RWPE1 (cell line): ENCODE results near the gene MACC1.
"Not testable (repeated sequence)": the region's sequence is repeated elsewhere in the genome, so short reads cannot be mapped to it uniquely, and the experiment has no call there.

Experiments used
- CTCF ChIA-PET: fragments of 350-600 bp; sonication (Branson Sonifier 250); formaldehyde crosslinking; extraction: SDS; loops from one replicate; lab custom pipeline; 2021; lab: Yijun Ruan, JAX
- POLR2A ChIA-PET: fragments of 400-600 bp; formaldehyde crosslinking; extraction: SDS; loops from one replicate; lab custom pipeline; 2020; ENCODE audit warnings: antibody characterized with exemption; ENCODE audit not compliant: low non-redundant PET; lab: Yijun Ruan, JAX
- DNase-seq: peaks from one replicate; pipeline ENCODE4 v3.0.0; 2012; ENCODE audit warnings: low spot score
- H3K27ac ChIP-seq: fragments of 450-650 bp; 2 replicates; pipeline ENCODE4 v1.5.1; 2017
- TF ChIP-seq, protein P1 (sequence below): fragments of 450-650 bp; conservative IDR thresholded peaks from 2 replicates; pipeline ENCODE4 v1.5.1; 2017; ENCODE audit warnings: low read depth, mild to moderate bottlenecking

MACC1 gene

DNA sequence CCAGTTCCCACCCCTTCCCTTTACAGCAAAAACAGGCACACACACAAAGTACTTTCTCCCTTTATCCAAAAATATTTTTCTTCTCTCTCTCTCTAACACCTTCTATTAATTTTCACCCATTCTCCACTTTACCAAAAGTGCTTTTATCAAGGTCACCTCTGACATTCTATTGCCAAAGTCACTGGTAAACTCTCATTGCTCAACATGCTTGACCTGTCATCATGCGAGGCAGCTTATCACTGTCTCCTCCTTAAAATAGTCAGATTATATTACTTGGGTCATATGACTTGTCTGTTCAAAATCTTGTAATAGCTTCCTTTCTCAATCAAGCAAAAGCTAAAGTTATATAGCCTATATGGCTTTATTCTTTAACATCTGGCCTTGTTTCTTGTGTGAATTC lies 28.6 kb downstream of the MACC1 start:
- H3K27ac ChIP-seq, result no peak overlapping the region
- DNase-seq, result no peak
- ChIA-PET CTCF (interaction anchor here (0.6 kb wide), 2 partner anchors 21 to 138 kb away, joined by 3 to 4 read pairs; no protein-coding TSS in a partner anchor), POLR2A (no interaction called here)
- TF ChIP-seq, protein P1, sequence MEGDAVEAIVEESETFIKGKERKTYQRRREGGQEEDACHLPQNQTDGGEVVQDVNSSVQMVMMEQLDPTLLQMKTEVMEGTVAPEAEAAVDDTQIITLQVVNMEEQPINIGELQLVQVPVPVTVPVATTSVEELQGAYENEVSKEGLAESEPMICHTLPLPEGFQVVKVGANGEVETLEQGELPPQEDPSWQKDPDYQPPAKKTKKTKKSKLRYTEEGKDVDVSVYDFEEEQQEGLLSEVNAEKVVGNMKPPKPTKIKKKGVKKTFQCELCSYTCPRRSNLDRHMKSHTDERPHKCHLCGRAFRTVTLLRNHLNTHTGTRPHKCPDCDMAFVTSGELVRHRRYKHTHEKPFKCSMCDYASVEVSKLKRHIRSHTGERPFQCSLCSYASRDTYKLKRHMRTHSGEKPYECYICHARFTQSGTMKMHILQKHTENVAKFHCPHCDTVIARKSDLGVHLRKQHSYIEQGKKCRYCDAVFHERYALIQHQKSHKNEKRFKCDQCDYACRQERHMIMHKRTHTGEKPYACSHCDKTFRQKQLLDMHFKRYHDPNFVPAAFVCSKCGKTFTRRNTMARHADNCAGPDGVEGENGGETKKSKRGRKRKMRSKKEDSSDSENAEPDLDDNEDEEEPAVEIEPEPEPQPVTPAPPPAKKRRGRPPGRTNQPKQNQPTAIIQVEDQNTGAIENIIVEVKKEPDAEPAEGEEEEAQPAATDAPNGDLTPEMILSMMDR, result no peak

DNA sequence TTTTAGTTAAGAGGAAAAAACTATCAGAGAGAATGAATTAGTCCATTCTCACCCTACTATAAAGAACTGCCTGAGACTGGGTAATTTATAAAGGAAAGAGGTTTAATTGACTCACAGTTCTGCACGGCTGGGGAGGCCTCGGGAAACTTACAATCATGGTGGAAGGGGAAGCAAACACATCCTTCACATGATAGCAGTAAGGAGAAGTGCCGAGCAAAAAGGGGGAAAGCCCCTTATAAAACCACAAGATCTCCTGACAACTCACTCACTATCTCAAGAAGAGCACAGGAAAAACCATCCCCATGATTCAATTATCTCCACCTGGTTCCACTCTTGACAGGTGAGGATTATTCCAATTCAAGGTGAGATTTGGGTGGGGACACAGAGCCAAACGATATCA lies 29.3 kb downstream of the MACC1 start:
- DNase-seq, H3K27ac ChIP-seq, POLR2A ChIA-PET: not testable (repeated sequence)
- CTCF ChIA-PET, result interaction anchor here (1.1 kb wide), 1 partner anchor 440 kb away, joined by 5 read pairs; no protein-coding TSS in a partner anchor

DNA sequence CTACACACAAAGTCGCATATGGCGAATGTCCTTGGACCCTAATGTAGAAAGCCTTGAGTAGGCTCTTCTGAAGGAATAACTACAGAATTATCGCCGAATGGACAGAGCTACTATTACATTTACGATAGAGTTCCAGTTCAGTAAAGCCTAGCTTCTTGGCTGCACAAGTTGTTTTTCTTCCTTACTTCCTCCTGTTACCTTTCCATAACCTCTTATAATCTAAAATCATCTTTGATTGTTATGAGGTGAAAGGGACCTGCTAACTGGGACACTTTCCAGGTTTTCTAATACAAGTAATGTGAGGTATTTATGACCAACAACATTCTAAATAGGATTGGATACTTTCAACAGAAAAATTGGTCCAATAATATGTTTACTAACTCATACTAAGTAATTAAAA lies 31.2 kb downstream of the MACC1 start:
- CTCF ChIA-PET, result no interaction called here
- TF ChIP-seq, protein P1, result no peak
- POLR2A ChIA-PET, result no interaction called here
- DNase-seq, result no peak
- H3K27ac ChIP-seq, result no peak overlapping the region

DNA sequence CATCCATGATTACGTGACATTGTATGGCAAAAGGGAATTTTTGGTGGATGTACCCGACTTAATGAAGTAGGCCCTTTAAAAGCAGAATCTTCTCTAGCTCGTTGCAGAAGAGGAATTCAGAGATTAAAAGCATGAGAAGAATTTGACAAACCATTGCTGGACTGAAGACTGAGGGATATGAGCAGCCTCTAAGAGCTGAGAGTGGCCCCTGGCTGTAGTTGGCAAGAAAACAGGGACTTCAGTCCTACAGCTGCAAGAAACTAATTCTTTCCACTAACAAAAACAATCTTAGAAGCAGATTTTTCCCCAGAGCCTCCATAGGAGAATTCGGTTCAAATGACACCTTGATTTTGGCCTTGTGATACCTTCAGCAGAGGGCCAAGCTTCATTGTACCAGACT lies 34.1 kb downstream of the MACC1 start:
- ChIA-PET POLR2A (no interaction called here), CTCF (interaction anchor here (0.6 kb wide), 1 partner anchor 429 kb away, joined by 3 read pairs; no protein-coding TSS in a partner anchor)
- no peak for DNase-seq
- TF ChIP-seq, protein P1, result no peak
- H3K27ac ChIP-seq, result no peak overlapping the region

DNA sequence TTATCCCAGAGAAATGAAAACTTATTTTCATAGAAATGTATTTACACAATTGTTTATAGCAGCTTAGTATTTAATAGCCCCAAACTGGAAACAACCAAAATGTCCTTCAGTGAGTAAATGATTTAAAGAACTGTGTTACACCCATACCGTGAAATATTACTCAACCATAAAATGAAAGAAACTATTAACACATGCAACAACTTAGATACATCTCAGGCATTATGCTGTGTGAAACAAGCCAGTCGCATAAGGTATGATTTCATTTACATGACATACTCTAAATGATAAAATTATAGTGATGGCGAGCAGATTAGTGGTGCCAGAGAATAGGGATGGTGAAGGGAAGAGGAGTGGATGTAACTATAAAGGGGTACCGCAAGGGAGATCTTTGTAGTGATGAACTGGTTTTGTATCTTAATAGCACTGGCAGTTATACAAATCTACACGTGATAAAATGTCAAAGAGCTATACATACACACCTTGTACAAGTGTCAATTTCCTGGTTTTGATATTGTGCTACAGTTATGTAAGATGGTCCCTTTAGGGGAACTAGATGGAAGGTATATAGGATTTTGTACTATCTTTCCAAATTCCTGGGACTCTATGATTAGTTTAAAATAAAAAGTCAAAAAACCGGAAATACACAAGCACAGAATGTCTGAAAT lies 40.5 kb downstream of the MACC1 start:
- CTCF ChIA-PET, result interaction anchor here (0.6 to 0.9 kb wide), 3 partner anchors 152 to 429 kb away, joined by 3 to 4 read pairs (median 3); no protein-coding TSS in a partner anchor
- POLR2A ChIA-PET, result no interaction called here
- no peak for DNase-seq
- TF ChIP-seq, protein P1, result no peak
- H3K27ac ChIP-seq, result no peak overlapping the region

DNA sequence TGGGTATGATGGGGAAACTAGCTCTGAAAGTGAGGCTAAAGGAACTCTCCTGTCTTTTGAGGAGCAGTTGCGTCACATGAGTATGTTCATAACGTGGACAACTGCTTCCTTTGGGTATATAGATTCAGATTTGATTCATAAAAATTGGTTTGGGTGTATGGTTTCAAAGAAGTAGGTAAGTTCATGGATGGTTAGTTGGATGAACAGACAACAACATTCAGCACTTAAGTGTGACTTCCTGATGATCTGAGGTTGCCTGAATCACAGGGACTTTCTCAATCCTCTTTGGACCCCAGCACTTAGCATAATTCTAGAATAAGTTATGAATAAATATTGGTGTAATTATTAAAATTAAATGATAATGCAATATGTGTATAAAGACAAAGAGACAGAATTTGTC lies 43.4 kb downstream of the MACC1 start:
- ChIA-PET CTCF (interaction anchor here (0.5 to 2.2 kb wide), 5 partner anchors 11 to 426 kb away, joined by 3 to 6 read pairs (median 4); no protein-coding TSS in a partner anchor), POLR2A (no interaction called here)
- TF ChIP-seq, protein P1, result no peak
- DNase-seq, result no peak
- no peak overlapping the region for H3K27ac ChIP-seq

DNA sequence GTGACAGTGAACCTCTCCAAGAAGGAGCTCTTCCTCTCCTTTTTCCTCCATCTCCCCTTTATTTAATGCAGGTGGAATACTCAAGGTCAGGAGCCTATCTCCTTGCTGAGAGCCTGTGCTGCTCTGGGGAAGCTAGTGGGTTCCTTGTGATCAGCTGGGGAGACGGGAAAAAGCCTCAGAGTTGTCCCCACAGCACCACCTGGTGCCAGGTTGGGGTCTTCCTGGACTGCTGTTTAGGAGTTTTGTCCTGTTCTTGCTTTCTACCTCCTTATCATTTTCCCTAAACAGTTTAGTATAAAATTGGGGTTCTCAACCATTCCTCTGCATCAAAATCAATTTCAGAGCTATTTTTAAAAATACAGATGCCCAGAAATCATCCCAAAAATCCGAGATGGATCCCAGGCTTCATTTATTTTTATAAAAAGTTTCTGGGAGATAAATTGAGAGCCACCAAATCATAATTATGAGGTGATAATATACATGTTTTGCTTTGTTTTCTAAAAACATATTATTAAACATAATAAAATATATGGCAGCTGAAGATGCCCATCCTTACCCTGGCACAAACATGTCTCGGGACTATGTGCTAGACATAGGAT lies 44.3 kb downstream of the MACC1 start:
- peak; percentile 66 for DNase-seq
- ChIA-PET POLR2A (no interaction called here), CTCF (interaction anchor here (0.5 to 2.2 kb wide), 19 partner anchors 12 to 1811 kb away, joined by 3 to 9 read pairs (median 3); no protein-coding TSS in a partner anchor)
- TF ChIP-seq, protein P1, result peak; percentile 74
- no peak overlapping the region for H3K27ac ChIP-seq
